HG03442 (cell line): ENCODE measurements around the gene ABCA12.

Experiments
- ATAC-seq: cut with Tn5 transposase; IDR thresholded peaks from one replicate; pipeline ENCODE4 v1.9.1; 2021; ENCODE audit warnings: mild to moderate bottlenecking, moderate library complexity; ENCODE audit not compliant: unreplicated experiment

Gene ABCA12

DNA sequence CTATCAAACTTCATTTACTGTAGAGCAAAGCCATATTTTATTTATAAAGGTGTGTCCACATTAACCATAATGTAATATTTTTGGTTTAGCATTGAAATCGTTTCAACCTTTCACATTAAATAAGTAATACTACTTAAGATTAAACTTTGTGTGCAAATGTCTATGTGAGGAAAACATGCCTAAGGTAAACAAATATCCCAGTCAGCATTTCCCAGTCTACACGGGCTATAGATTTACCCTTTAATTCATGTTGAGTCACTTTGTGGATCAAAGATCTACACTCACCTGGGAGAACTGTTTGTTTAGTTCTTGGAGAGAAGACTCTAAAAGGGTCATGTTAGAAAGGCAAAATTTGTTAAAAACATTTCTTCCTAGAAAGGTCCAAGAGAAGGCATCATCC, 89.1 kb downstream of the ABCA12 start:
- ATAC-seq, result no peak

- no peak for ATAC-seq
Observed at GRCh38 chr2:215038421-215038820, 100.0 kb downstream of the ABCA12 start.

DNA sequence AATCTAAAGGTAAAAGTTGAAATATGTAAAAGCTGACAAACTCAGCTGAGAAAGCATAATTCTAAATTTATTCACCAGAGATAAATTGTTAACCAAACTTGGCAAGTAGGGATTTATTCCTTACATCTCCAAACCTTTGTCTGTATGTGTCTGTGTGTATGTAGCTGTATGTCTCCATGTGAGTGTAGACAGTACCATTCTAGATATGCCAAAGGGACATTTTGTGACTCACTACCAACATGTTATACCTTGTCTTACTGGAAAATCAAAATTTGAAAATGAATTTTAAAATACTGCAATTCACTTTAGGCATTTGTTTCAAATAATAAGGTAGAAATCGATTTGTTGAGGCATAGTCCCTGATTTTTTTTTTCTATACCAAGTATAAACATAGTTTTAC, 102.1 kb downstream of the ABCA12 start:
- no peak for ATAC-seq

- no peak for ATAC-seq
Observed at GRCh38 chr2:215034154-215034553, 104.3 kb downstream of the ABCA12 start.

- ATAC-seq, result no peak
Observed at GRCh38 chr2:215032153-215032552, 106.3 kb downstream of the ABCA12 start.

DNA sequence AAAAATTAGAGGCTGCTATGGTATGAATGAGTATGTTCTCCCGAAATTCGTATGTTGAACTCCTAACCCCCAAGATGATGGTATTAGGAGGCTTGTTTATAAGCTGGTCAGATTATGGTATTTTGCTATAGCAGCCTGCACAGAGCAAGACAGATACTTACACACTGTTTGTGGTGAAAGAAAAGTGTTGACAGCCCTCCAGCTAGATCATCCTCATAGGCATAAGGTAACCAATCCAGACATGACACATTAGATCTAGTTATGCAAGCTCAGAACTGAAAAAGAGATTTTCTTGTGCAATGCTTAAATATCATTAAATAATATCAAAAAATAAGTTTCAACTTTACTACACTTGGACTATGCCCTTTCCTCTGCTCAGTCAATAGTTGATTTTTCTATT, 107.1 kb downstream of the ABCA12 start:
- ATAC-seq, result no peak

- no peak for ATAC-seq
Observed at GRCh38 chr2:215029936-215030335, 108.5 kb downstream of the ABCA12 start.

GRCh38 chr2:215028231-215028630, 110.2 kb downstream of the ABCA12 start:
- ATAC-seq, result no peak

DNA sequence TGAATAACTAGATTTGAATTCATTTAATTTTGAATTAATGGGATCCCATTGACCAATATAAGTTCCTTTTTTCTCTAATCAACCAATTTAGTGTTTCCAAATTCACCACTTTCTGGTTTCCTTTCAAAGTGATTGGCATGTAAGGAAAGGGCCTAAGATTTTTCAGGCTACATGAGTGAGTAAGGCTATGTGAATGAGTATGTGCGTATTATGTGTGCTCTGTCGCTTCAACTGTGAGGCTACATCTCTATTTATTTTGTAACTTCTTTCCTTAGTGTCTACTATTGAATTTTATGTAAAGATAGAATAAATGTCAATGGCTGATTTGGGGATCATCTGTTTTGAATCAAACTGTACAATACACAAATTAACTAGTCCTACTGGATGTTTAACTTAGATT, 110.6 kb downstream of the ABCA12 start:
- no peak for ATAC-seq

GRCh38 chr2:215022910-215023309, 115.5 kb downstream of the ABCA12 start:
- ATAC-seq, result no peak

- peak; percentile 33 for ATAC-seq
Observed at GRCh38 chr2:215022418-215022817, 116.0 kb downstream of the ABCA12 start.

- ATAC-seq, result peak; percentile 40
Observed at GRCh38 chr2:215020283-215020682, 118.1 kb downstream of the ABCA12 start.

- peak; percentile 60 for ATAC-seq
Observed at GRCh38 chr2:215019521-215020145, 118.8 kb downstream of the ABCA12 start.

- peak; percentile 38 for ATAC-seq
Observed at GRCh38 chr2:215019085-215019484, 119.3 kb downstream of the ABCA12 start.

- no peak for ATAC-seq
Observed at GRCh38 chr2:215015421-215015820, 123.0 kb downstream of the ABCA12 start.

DNA sequence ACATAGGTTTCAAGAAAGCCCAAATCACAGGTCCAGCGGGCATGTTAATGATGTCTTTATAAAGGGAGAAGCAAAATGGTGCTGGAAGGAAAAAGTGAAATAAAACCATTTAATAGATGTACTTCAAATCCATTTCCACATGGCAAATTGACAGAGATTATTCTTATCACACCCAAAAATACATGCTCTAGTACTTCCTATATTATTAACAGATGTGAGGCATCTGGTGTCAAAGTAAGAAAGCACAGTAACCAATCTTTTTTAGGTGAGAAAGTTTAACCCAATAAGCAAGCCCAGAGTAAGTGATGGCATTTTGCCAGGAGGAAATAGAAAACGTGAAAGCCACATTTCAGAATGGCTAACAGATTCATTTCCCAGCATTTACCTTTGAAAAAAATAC, 128.0 kb downstream of the ABCA12 start:
- ATAC-seq, result no peak

- ATAC-seq, result no peak
Observed at GRCh38 chr2:215003001-215003400, 135.4 kb downstream of the ABCA12 start.

- ATAC-seq, result peak; percentile 59
Observed at GRCh38 chr2:215002500-215002899, 135.9 kb downstream of the ABCA12 start.

DNA sequence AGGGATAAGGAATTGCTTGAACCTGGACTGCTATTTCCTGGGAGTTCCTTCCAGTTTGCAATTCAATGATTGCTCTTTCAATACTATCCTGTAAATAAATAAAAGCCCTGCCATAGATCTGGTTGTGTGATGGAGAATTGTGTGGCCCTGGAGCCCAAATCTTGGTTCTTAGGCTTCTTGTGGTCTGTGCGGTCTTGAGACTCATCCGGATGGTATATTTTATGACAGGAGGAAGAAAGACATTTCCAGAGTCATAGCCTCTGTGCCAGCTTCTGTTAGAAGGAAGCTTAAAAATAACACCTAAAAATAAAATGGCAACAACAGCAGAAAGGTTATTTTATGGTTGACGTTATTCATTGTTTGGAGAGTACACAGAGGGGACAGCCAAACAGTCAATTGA, 137.7 kb downstream of the ABCA12 start:
- ATAC-seq, result no peak

- peak; percentile 93 for ATAC-seq
Observed at GRCh38 chr2:214995926-214996670, 142.3 kb downstream of the ABCA12 start.

DNA sequence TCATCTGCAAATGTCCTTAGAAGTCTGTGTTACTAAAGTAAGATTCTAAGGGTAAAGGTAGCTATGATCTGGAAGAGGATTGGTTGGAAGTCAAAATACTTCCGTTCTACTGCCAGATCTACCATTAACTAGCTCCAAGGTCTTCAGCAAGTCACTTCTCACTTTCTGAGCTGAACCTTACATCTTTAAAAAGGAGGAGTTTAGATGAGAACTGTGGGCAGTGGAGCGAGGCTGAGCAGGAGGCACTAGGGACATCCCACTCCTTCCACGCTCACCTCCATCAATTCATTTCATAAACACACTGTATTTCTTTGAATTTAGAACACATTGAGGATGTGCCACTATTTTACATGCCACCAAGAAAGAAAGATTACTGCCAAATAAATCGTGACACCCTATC, 143.0 kb downstream of the ABCA12 start:
- ATAC-seq, result peak; percentile 38

DNA sequence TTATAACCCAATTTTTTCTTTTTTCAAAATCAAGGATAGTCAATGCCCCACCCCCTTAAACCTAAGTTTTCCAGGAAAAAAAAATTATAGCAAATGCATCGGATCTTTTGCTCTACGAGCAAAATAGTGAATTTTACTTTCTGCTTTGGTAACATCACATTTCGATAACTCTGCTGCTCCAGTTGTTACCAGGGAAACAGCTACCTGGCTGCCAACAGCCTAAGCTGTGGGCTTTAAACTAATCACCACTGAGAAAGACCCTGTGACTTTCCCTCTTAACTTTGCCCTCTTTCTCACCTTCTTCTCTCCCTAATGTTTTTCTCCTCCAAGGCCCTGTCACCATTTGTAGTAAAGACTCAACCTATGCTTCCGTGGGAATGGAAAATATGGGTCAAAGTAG, 145.5 kb downstream of the ABCA12 start:
- no peak for ATAC-seq

DNA sequence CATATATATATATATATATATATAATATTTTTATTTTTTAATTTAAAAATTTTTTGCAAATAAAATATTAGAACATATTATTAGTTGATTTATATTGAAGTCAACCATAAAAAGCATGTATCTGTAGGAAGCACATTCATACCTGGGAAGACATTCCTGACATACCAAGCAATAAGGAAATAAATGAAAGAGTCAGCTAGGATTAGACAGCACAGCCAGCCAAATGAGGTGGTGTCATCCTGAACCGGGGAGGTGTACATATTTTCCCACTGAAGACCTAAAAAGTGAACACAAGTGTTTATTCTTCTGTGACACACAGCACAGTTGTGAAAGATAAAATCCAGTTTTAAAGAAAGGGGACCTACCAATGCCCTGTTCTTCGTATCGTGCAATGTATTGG, 149.2 kb downstream of the ABCA12 start:
- ATAC-seq, result no peak
